ENCODE results near the gene GRB10. TPM values are rescaled to one million over a fixed set of nuclear protein-coding genes. Genes with fewer than 3 reads are reported as not detected.
A peak's percentile ranks its signal among the peaks of the same experiment; 100 is the strongest.

Gene GRB10
- total and polyA plus RNA-seq, 2 experiments from 2014 or later: 35.0 to 154 TPM

DNA sequence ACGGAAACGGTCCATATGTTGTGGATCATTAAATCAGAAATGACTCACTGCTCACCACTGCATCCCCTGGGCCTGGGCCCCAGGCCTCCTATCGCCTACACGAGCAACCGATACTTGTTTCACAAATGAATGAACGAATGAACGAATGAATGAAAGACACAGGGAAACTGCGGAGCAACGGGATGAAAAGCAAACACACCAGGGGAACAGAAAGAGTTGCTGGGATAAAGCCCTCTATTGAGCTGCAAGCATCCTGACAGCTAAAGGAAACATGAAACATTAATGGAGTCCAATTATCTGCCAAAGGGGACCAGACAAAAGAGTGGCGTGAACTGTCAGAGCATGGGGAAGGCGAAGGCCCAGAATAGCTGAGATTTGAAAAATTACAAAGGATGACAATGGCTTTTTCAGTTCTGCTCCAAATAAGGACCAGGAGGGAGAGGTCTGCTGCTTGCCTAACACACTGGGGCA is 92.1 kb downstream of the GRB10 start:
- Histone ChIP-seq H4K20me1 (replicated peaks; ENCODE audit: insufficient read depth) (peaks cover 41% of the 10 kb centered on the region), H3K27me3 (ENCODE audit: insufficient read depth) (no peaks in the 10 kb centered on the region), H3K4me2 (peak overlapping the region; percentile 53; the same call in 1 of the 2 replicates), H3K4me1 (ENCODE audit: insufficient read depth) (peaks cover 37% of the 10 kb centered on the region), H3K79me2 (replicated peaks; ENCODE audit: insufficient read depth) (peaks cover 64% of the 10 kb centered on the region), H3K36me3 (ENCODE audit: insufficient read depth) (0 out of 2 replicates have a peak, but pooled peaks cover 9% of the 10 kb centered on the region), H3F3A (replicated peaks; ENCODE audit: low read depth) (no peaks in the 10 kb centered on the region), H3K27ac (ENCODE audit: low read depth) (peak overlapping the region; percentile 68; the same call in 1 of the 2 replicates), H2AFZ (no peak overlapping the region), H3K9me2 (ENCODE audit: insufficient read depth) (no peaks in the 10 kb centered on the region), H3K4me3 (no peak overlapping the region)
- ATAC-seq (peak; percentile 56), DNase-seq (ENCODE audit: low spot score) (no peak)
- Mint-ChIP-seq H3K4me1 (peaks cover 40% of the 10 kb centered on the region), H3K36me3 (ENCODE audit: low read depth) (peaks cover 37% of the 10 kb centered on the region), H3K27me3 (ENCODE audit: insufficient read depth, low read depth, poor library complexity) (peaks cover 2% of the 10 kb centered on the region), H3K9me3 (no peaks in the 10 kb centered on the region), H3K27ac (no peak overlapping the region), H3K4me3 (no peak overlapping the region)
- TF ChIP-seq ZNF331 (CRISPR knock-in tag; IDR thresholded peaks at IDR 0.05; ENCODE audit: low read depth): no peak
- TF ChIP-seq STAT1 (IDR thresholded peaks at IDR 0.05; ENCODE audit: unreplicated experiment): no peak
- TF ChIP-seq CREB1 (CRISPR knock-in tag; IDR thresholded peaks at IDR 0.05; ENCODE audit: low read depth): no peak
- no peak for TF ChIP-seq EZH2phosphoT487 (IDR thresholded peaks at IDR 0.05; ENCODE audit: unreplicated experiment)
- TF ChIP-seq JUNB (IDR thresholded peaks at IDR 0.05; ENCODE audit: unreplicated experiment): no peak
- TF ChIP-seq, protein P1, sequence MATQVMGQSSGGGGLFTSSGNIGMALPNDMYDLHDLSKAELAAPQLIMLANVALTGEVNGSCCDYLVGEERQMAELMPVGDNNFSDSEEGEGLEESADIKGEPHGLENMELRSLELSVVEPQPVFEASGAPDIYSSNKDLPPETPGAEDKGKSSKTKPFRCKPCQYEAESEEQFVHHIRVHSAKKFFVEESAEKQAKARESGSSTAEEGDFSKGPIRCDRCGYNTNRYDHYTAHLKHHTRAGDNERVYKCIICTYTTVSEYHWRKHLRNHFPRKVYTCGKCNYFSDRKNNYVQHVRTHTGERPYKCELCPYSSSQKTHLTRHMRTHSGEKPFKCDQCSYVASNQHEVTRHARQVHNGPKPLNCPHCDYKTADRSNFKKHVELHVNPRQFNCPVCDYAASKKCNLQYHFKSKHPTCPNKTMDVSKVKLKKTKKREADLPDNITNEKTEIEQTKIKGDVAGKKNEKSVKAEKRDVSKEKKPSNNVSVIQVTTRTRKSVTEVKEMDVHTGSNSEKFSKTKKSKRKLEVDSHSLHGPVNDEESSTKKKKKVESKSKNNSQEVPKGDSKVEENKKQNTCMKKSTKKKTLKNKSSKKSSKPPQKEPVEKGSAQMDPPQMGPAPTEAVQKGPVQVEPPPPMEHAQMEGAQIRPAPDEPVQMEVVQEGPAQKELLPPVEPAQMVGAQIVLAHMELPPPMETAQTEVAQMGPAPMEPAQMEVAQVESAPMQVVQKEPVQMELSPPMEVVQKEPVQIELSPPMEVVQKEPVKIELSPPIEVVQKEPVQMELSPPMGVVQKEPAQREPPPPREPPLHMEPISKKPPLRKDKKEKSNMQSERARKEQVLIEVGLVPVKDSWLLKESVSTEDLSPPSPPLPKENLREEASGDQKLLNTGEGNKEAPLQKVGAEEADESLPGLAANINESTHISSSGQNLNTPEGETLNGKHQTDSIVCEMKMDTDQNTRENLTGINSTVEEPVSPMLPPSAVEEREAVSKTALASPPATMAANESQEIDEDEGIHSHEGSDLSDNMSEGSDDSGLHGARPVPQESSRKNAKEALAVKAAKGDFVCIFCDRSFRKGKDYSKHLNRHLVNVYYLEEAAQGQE (IDR thresholded peaks at IDR 0.05; ENCODE audit: unreplicated experiment): no peak
- TF ChIP-seq, protein P2, sequence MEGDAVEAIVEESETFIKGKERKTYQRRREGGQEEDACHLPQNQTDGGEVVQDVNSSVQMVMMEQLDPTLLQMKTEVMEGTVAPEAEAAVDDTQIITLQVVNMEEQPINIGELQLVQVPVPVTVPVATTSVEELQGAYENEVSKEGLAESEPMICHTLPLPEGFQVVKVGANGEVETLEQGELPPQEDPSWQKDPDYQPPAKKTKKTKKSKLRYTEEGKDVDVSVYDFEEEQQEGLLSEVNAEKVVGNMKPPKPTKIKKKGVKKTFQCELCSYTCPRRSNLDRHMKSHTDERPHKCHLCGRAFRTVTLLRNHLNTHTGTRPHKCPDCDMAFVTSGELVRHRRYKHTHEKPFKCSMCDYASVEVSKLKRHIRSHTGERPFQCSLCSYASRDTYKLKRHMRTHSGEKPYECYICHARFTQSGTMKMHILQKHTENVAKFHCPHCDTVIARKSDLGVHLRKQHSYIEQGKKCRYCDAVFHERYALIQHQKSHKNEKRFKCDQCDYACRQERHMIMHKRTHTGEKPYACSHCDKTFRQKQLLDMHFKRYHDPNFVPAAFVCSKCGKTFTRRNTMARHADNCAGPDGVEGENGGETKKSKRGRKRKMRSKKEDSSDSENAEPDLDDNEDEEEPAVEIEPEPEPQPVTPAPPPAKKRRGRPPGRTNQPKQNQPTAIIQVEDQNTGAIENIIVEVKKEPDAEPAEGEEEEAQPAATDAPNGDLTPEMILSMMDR (conservative IDR thresholded peaks at IDR 0.05; ENCODE audit: low read depth in 2 of 2): no peak
- TF ChIP-seq, protein P3, sequence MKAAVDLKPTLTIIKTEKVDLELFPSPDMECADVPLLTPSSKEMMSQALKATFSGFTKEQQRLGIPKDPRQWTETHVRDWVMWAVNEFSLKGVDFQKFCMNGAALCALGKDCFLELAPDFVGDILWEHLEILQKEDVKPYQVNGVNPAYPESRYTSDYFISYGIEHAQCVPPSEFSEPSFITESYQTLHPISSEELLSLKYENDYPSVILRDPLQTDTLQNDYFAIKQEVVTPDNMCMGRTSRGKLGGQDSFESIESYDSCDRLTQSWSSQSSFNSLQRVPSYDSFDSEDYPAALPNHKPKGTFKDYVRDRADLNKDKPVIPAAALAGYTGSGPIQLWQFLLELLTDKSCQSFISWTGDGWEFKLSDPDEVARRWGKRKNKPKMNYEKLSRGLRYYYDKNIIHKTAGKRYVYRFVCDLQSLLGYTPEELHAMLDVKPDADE (IDR thresholded peaks at IDR 0.05): no peak

DNA sequence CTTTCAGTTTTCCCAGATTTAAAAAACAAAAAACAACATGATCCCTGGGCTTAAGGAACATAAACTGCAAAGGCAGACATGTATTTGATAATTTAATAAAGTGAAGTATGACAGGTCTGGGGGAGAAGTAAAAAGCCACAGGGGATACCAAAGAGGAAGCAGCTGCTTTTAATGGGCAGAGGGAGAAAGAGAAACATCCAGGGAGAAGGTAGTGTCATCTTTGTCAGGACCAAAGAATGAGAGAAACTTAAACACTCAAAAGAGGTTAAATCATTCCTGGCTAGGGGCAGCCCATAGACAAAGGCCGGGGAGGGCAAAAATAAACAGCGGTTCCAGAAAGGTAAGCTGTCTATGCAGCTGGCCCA is 94.5 kb downstream of the GRB10 start:
- H3K9me3 Mint-ChIP-seq: no peaks in the 10 kb centered on the region
- no peak overlapping the region for H3K27ac Mint-ChIP-seq
- peaks cover 43% of the 10 kb centered on the region for H4K20me1 ChIP-seq (replicated peaks; ENCODE audit: insufficient read depth)
- H3K27me3 ChIP-seq (ENCODE audit: insufficient read depth): no peaks in the 10 kb centered on the region
- H3F3A ChIP-seq (replicated peaks; ENCODE audit: low read depth): no peaks in the 10 kb centered on the region
- no peak overlapping the region for H3K4me2 ChIP-seq
- DNase-seq (ENCODE audit: low spot score) (no peak), ATAC-seq (no peak)
- H3K36me3 Mint-ChIP-seq (ENCODE audit: low read depth): peaks cover 39% of the 10 kb centered on the region
- H3K27ac ChIP-seq (ENCODE audit: low read depth): peak overlapping the region; percentile 39; the same call in 1 of the 2 replicates
- 0 out of 2 replicates have a peak, but pooled peaks cover 9% of the 10 kb centered on the region for H3K36me3 ChIP-seq (ENCODE audit: insufficient read depth)
- H2AFZ ChIP-seq: no peak overlapping the region
- peaks cover 25% of the 10 kb centered on the region for H3K4me1 ChIP-seq (ENCODE audit: insufficient read depth)
- peaks cover 67% of the 10 kb centered on the region for H3K79me2 ChIP-seq (replicated peaks; ENCODE audit: insufficient read depth)
- H3K27me3 Mint-ChIP-seq (ENCODE audit: insufficient read depth, low read depth, poor library complexity): no peaks in the 10 kb centered on the region
- H3K4me1 Mint-ChIP-seq: peaks cover 30% of the 10 kb centered on the region
- no peak overlapping the region for H3K4me3 Mint-ChIP-seq
- H3K9me2 ChIP-seq (ENCODE audit: insufficient read depth): no peaks in the 10 kb centered on the region
- H3K4me3 ChIP-seq: no peak overlapping the region
- TF ChIP-seq, protein P2 (conservative IDR thresholded peaks at IDR 0.05; ENCODE audit: low read depth in 2 of 2): no peak
- TF ChIP-seq NANOG (IDR thresholded peaks at IDR 0.05; ENCODE audit: borderline replicate concordance) (no peak), EZH2phosphoT487 (IDR thresholded peaks at IDR 0.05; ENCODE audit: unreplicated experiment) (no peak), STAT1 (IDR thresholded peaks at IDR 0.05; ENCODE audit: unreplicated experiment) (no peak), ZNF331 (CRISPR knock-in tag; IDR thresholded peaks at IDR 0.05; ENCODE audit: low read depth) (no peak), EZH2 (IDR thresholded peaks at IDR 0.05; ENCODE audit: low read depth, unreplicated experiment) (no peak), CREB1 (CRISPR knock-in tag; IDR thresholded peaks at IDR 0.05; ENCODE audit: low read depth) (no peak), POLR2AphosphoS5 (IDR thresholded peaks at IDR 0.05; ENCODE audit: low read depth) (no peak)
- TF ChIP-seq, protein P1 (IDR thresholded peaks at IDR 0.05; ENCODE audit: unreplicated experiment): no peak

Measured in GM23338 (cell line).